ENCODE results near the gene CCDC61. TPM values are rescaled to one million over a fixed set of nuclear protein-coding genes. Genes with fewer than 3 reads are reported as not detected.
A peak's percentile ranks its signal among the peaks of the same experiment; 100 is the strongest.

CCDC61 gene, protein sequence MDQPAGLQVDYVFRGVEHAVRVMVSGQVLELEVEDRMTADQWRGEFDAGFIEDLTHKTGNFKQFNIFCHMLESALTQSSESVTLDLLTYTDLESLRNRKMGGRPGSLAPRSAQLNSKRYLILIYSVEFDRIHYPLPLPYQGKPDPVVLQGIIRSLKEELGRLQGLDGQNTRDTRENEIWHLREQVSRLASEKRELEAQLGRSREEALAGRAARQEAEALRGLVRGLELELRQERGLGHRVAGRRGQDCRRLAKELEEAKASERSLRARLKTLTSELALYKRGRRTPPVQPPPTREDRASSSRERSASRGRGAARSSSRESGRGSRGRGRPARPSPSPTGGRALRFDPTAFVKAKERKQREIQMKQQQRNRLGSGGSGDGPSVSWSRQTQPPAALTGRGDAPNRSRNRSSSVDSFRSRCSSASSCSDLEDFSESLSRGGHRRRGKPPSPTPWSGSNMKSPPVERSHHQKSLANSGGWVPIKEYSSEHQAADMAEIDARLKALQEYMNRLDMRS
- total RNA-seq = 6.1 and 7.5 TPM in 2 replicates

DNA sequence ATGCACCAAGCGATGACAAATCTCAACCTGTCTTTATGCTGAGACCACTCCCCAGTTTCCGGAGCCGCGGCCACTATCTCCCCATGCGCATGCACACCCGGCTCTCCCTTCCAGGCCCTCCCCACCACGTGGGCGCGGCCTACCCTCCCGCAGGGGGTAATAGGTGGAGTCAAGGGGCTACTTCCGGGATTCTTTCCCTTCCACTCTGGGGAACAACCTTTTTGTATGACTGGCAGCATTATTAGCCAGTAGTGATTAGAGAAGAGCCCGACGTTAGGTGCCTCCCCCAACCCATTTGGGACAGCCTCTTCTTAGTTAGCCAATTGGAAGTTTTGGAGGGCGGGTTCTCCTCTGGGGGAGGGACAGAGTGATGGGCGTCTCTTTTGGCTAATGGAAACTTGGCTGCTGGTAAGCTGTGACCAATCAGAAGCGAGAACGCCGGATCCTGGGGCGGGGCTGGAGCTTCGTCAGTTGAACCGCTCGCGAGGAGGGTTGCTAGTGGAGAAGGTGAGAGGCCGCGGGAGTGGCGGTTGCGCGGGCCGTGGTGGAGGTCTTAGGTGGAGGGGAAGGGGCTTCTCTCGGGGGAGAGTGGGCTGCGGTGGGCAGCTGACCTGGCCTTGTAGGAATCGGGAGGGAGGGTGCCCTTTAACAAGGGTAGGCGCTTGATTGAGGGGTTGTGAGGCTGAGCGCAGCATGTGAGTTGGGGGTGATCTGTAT lies at the start of gene CCDC61:
CCDC61 (plus strand) TSS at position 470 of the 717 bp plus-strand sequence. CDS start 7,552 bp downstream, outside the sequence.
- peak; percentile 99 for DNase-seq (ENCODE audit: low read depth)

- peak; percentile 69 for DNase-seq (ENCODE audit: low read depth)
These were observed 47.3 kb upstream of the CCDC61 start for GRCh38 chr19:45947926-45948325.

- no peak for DNase-seq (ENCODE audit: low read depth)
These were observed 43.0 kb upstream of the CCDC61 start for GRCh38 chr19:45952341-45952685.

DNA sequence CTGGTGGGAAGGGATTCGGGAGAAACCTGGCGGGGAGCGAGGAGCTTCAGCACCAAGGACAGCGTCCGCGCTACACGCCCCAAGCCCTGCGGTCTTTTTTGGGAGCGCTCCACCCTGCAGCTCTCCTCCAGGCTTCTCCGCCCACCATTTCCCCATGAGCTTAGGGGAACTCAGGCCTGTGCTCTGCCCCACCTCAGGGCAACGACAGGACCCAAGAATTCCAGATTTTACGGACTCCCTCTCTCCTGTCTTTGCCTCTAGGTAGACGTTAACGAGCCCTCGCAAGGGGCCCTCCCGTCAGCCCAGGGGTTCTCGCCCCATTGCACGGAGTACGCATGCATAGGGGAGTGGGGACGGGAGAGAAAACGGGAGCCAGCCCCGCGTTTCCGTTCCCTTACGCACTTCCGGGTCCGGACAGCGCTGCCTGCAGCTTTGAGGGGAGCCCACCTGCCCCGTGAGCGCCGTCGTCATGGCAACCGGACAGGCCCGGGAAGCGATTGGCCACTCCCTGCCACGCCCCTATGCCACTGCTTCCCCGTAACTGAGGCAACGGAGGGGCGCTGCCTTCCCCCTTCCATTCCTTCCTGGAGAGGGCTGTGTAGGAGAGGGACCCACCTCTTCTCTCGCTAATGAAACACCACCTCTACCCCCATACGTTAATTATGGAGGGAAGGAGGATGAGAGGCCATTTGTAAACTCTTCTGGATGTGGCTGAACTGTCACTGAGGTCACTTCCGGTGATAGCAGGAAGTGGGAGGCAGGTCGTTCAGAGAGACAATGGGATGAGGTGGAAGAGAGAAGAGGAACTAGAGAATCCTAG lies 42.4 kb upstream of the CCDC61 start:
- DNase-seq (ENCODE audit: low read depth) = peak; percentile 22

GRCh38 chr19:45953676-45954075 lies 41.6 kb upstream of the CCDC61 start:
- DNase-seq (ENCODE audit: low read depth) = no peak

GRCh38 chr19:45954156-45954555 lies 41.1 kb upstream of the CCDC61 start:
- no peak for DNase-seq (ENCODE audit: low read depth)

DNA sequence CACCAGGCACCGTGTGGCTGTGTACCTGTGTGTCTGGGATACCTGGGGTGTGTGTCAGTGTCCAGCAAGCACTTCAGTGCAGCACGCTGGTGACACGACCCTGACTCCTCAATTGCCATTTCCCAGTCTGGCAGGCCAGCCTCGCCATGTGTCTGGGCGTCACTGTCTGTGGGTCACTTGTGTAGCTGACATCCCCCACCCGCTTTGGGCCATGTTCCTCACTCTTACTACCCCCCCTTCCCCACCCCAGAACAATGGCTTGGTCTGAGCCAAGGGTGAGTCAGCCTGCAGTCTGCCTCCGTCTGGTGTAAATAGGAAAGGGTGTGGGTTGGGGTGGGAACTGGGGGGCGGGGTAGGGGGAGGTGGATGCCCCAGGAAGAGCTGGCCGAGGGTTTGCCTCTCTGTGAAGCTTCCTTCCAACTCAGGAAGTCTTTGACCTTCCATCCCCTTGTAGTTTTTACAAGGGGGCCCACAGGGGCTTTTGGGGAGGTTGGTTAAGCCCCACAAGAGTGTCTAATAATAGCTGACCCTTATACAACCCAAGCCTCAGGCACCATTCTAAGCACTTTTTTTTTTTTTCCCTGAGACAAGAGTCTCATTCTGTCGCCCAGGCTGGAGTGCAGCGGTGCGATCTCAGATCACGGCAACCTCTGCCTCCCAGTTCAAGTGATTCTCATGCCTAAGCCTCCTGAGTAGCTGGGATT lies 39.2 kb upstream of the CCDC61 start:
- DNase-seq (ENCODE audit: low read depth) = peak; percentile 78

DNA sequence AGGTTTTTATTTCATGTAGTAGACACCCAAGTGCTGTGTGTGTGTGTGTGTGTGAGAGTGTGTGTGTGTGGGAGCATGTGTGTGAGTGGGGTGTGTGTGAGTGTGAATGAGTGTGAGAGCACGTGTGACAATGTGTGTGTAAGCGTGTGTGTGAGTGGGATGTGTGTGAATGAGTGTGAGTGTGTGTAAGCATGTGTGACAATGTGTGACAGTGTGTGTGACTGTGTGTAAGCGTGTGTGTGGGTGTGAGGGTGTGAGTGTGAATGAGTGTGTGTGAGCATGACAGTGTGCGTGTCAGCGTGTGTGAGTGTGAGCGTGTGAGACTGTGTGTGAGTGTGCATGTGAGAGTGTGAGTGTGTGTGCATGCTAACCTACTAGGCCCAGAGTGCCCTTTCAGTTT lies 36.9 kb upstream of the CCDC61 start:
- DNase-seq (ENCODE audit: low read depth) = no peak

DNA sequence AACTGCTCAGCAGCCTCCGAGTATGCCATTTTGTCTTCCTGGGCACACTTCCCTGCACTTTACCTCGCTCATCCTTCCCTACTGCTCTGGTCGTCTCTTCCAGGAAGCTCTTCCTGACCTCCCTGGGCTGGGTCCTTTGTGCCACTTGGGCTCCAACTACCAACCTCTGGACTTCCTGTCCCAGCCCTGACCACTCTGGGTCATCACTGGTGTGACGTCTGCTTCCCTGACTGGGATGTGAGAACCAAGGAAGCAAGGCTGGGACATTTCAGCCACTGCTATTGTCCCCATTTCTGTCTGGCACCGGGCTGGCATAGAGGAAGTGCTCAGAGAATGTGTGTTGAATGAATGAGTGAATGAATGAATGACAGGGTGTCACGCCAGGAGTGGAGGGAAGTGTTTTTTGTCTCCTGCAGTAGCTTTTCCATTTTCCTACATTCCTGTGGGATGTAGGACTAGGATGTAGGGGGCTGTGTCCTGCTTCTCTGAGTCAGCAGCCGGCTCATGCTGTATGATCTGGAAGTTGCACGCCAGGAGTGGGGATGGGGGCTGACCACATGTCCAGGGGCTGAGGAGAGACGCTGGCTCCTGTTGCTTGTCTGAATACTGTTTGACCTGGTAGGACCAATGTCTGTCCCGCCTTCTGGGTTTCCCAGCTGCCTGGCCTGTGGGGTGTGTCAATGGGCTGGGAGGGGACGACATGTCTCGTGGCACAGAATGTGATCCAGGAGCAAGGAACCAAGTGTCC lies 36.3 kb upstream of the CCDC61 start:
- DNase-seq (ENCODE audit: low read depth) = no peak

DNA sequence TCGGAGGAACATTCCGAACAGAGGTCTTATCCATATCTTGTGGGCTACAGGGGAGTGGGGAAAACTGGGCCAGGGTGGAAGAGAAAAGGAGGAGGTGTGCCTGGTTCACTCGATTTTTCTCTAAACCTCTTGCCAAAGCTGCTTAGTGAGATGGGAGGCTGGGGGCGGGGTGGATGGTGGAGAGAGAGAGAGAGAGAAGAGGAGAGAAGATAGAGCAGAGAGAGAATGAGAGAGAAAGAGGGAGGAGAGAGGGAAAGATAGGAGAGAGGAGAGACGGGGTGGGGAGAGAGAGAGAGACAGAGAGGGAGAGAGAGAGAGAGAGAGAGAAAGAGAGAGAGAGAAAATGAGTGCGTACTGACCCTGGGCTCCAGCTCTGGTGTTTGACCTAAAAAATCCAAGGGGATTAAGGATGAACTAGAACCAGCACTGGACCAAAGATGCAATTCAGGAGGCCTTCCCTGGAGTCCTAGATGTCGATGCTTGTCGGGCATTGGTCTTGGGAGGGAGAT lies 35.7 kb upstream of the CCDC61 start:
- DNase-seq (ENCODE audit: low read depth) = no peak

DNA sequence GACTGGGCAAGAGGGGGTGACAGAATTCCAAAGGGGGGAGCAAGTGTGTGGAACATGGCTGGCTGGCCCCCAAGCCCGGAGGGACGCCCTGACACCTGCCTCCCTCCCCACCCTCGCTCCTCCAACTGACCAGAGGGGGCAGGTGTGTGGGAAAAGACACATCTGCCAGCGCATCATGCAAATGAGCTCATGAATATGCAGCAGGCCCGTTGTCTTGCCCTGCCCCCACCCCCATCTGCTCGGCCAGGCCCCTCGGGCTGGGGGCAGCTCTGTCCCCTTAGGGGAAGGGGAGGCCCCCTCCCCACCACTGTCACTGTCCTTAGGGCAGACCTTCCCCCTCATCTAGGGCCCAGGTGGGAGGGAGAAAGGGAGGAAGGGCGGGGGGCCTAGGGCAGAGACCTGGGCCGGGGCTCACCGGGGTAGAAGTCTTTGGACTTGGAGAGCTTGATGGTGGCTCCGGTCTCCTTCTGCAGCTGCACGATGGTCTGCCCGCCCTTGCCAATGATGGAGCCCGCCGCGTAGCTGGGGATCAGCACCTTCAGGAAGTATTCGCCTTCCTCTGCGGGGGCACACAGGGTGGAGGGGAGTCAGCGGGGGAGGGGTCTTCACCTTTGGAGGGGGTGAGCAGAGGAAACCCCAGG lies 34.6 kb upstream of the CCDC61 start:
- DNase-seq (ENCODE audit: low read depth) = no peak

GRCh38 chr19:45962021-45962420 lies 33.2 kb upstream of the CCDC61 start:
- no peak for DNase-seq (ENCODE audit: low read depth)

- DNase-seq (ENCODE audit: low read depth) = no peak
These were observed 28.0 kb upstream of the CCDC61 start for GRCh38 chr19:45967246-45967645.

- no peak for DNase-seq (ENCODE audit: low read depth)
These were observed 26.6 kb upstream of the CCDC61 start for GRCh38 chr19:45968626-45969025.

- no peak for DNase-seq (ENCODE audit: low read depth)
These were observed 25.6 kb upstream of the CCDC61 start for GRCh38 chr19:45969676-45970075.

DNA sequence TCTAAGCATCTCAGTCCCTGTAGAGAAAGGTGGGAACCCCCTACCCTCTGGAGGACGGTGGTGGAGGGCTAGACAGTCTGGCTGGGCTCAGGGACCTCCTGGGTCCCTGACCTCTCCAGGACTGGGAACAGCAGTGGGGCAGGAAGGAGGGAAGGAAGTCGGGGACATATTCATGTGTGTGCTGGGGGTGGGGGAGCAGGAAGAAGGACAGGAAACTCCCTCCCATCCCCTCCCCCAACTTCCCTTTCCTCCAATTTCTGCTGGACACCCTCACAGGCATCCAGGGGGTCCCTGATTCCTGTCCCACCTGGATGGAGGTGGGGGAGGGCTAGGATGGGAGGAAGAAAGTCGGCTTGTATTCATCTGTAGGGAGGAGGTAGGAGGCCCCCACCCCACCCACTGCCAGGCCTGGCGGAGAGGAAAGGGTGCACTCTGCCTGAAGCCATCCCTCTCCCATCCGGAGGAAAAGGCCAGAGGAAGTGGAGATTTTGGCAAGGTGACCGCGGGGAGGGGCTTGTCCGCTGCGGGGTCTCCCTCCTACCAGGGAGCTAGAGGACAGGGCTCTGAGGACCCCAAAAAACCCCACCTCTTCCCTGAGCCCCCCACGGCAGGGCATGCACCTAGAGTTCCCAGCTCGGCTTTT lies 23.9 kb upstream of the CCDC61 start:
- DNase-seq (ENCODE audit: low read depth) = no peak

DNA sequence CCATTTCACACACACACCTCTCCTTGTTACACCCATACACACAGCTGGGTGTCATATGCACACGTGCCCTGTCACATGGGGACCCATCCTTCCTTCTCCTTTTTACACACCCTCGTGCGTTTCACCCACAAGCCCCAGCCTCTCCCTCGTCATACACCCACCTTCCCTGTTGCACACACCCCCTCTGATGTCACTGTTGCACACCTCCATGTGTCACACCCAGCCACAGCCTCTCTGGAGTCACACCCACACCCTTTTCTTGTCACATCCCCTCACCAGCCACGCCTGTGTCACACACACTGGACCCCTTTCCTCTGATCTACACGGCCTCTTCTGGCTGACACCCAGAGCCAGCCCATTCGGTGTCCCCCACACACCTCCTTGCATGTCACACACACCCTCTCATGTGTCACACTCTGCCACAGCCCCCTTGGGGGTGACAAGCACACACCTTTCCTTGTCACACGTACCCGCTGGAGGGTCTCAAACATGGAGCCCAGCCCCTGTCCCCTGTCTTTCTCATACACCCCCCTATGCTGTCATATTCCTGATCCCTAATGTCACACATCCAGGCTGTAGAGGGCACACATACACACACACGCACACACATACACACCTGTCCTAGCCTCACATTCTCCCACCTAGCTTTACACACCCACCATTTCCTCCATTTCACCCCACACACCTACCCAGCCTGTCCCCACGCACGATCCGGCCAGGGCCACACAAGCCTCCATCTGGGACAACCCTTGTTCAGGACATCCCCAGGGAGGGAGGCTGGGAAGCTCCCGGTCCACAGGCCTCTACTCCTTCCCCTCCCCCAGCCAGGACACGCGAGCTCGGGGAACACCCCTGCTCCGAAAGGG lies 23.0 kb upstream of the CCDC61 start:
- DNase-seq (ENCODE audit: low read depth) = no peak

DNA sequence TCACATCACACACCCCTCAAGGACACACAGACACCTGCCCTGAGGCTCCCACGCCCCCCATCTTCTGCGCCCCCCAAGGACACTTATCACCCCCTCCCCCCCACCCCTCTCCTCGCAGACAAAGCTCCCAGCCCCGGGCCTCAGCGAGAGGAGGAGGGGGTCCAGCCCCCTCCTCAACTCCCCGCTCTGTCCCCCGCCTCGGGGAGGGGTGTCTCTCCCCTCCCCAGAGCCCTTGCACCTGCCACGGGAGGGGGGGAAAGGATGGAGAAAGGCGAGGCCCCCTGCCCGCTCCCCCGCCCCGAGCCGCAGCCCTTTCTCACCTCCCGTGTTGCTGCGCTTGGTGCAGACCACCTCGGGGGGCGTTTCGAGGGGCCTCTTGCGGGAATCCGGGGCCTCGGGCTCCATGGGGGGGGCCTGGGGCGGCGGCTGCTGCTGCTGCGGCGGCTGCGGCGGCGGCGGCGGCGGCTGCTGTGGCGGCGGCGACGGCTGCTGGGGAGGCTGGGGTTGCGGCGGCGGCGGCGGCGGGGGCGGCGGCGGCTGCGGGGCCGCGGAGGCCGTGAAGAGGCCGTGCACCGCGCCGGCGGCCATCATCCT lies 22.2 kb upstream of the CCDC61 start:
- no peak for DNase-seq (ENCODE audit: low read depth)
